ENCODE data around the gene TMEM145. TPM values are rescaled to one million over a fixed set of nuclear protein-coding genes. Genes with fewer than 3 reads are reported as not detected.

TMEM145 gene
- total RNA-seq, 1 experiment from 2014 or later = 1.2 TPM

DNA sequence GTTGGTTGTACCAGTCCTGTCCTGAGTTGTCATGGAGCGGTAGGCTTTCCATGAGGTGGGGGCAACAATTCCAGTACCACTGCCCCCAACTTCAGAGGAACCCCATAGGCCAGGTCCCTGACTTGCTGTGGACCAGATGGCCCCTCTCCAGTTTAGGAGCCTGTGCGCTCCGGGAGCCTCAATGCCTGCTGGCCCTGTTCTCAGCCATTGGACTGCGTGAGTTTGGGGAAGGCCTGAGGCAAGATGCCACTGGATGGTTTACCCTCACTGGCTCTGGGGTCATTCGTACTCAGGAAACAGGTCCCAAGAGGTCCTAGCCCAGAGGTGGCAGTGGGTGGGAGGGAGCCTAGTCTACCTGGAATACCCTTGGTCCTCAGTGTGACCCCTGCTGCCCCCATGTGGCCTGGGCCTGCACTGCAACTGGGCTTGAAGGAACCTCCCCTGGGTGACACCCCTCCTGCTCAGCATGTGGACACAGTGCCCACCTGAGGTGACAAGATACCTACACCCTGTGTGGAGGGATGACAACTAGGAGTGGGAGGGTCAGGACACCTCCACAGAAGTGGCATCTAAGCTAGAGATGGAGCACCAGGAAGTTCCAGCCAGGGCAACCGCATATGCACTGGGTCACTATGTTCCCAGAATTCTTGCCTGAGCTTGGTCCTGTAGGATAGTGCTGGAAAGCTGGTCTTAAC, 17.1 kb upstream of the TMEM145 start:
- Histone ChIP-seq H3K36me3 (ENCODE audit: low read depth) (no peaks in the 10 kb centered on the region), H3K4me2 (no peak overlapping the region), H3K9me2 (ENCODE audit: insufficient read depth) (no peaks in the 10 kb centered on the region), H3K9me3 (ENCODE audit: insufficient read depth, low read depth) (no peaks in the 10 kb centered on the region), H2AFZ (no peak overlapping the region), H4K20me1 (ENCODE audit: insufficient read depth) (no peaks in the 10 kb centered on the region), H3K4me1 (replicated peaks; ENCODE audit: insufficient read depth) (no peaks in the 10 kb centered on the region), H3K79me2 (ENCODE audit: low read depth) (peaks cover 4% of the 10 kb centered on the region; the same call in 1 of the 2 replicates), H3F3A (ENCODE audit: insufficient read depth, low read depth) (peaks cover 5% of the 10 kb centered on the region; the same call in 1 of the 2 replicates), H3K4me3 (no peak overlapping the region), H3K27me3 (ENCODE audit: insufficient read depth, low read depth) (no peaks in the 10 kb centered on the region), H3K27ac (no peak overlapping the region)
- no TSS peak for BruUV-seq (replicated peaks)
- TF ChIP-seq EZH2 (IDR thresholded peaks at IDR 0.05; ENCODE audit: low read depth) = no peak
- TF ChIP-seq, protein P1, sequence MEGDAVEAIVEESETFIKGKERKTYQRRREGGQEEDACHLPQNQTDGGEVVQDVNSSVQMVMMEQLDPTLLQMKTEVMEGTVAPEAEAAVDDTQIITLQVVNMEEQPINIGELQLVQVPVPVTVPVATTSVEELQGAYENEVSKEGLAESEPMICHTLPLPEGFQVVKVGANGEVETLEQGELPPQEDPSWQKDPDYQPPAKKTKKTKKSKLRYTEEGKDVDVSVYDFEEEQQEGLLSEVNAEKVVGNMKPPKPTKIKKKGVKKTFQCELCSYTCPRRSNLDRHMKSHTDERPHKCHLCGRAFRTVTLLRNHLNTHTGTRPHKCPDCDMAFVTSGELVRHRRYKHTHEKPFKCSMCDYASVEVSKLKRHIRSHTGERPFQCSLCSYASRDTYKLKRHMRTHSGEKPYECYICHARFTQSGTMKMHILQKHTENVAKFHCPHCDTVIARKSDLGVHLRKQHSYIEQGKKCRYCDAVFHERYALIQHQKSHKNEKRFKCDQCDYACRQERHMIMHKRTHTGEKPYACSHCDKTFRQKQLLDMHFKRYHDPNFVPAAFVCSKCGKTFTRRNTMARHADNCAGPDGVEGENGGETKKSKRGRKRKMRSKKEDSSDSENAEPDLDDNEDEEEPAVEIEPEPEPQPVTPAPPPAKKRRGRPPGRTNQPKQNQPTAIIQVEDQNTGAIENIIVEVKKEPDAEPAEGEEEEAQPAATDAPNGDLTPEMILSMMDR (conservative IDR thresholded peaks at IDR 0.05) = peak; percentile 95
- ChIA-PET CTCF (interaction anchor here (0.6 kb wide), 1 partner anchor 139 kb away, joined by 3 read pairs; no protein-coding TSS in a partner anchor), POLR2A (ENCODE audit: unreplicated experiment) (no interaction called here)
- DNase-seq = peak; percentile 58 to 86
- intact Hi-C loops (cut with micrococcal nuclease; ENCODE audit: unreplicated experiment) = loop anchor here (1.0 kb wide), 2 partner anchors 53 to 163 kb away; no protein-coding TSS in a partner anchor

DNA sequence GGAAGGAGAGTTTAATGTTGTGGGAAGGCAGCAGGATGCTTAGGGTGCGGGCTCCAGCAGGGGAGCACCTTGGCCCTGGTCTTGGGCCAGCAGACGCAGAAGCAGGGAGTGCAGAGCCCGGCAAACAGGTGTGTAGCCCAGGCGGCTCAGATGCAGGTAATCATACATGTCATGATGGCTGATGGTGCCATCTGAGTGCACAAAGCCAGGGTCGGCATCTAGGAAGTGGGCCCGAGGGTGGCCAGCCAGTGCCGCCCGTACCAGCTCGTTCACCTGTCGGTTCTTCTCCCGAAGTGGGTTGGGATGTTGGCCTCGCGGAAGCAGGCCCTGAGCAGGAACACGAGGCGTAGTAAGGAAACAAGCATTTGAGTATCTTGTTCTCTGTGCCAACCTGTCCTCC, 16.1 kb upstream of the TMEM145 start:
- Histone ChIP-seq H3K9me3 (ENCODE audit: insufficient read depth, low read depth) (no peaks in the 10 kb centered on the region), H3K4me1 (replicated peaks; ENCODE audit: insufficient read depth) (peaks cover 7% of the 10 kb centered on the region; the same call in 1 of the 2 replicates), H3K4me2 (no peak overlapping the region), H2AFZ (no peak overlapping the region), H3K27me3 (ENCODE audit: insufficient read depth, low read depth) (no peaks in the 10 kb centered on the region), H3K79me2 (ENCODE audit: low read depth) (peaks cover 12% of the 10 kb centered on the region), H3K36me3 (ENCODE audit: low read depth) (no peaks in the 10 kb centered on the region), H3K4me3 (no peak overlapping the region), H3K9me2 (ENCODE audit: insufficient read depth) (no peaks in the 10 kb centered on the region), H3F3A (ENCODE audit: insufficient read depth, low read depth) (peaks cover 5% of the 10 kb centered on the region; the same call in 1 of the 2 replicates), H4K20me1 (ENCODE audit: insufficient read depth) (no peaks in the 10 kb centered on the region), H3K27ac (no peak overlapping the region)
- no peak for DNase-seq
- ChIA-PET CTCF (interaction anchor here (0.7 kb wide), 1 partner anchor 52 kb away, joined by 3 read pairs; no protein-coding TSS in a partner anchor), POLR2A (ENCODE audit: unreplicated experiment) (no interaction called here)
- no TSS peak for BruUV-seq (replicated peaks)
- no peak for TF ChIP-seq EZH2 (IDR thresholded peaks at IDR 0.05; ENCODE audit: low read depth)
- TF ChIP-seq, protein P1 (conservative IDR thresholded peaks at IDR 0.05) = no peak
- intact Hi-C loops (cut with micrococcal nuclease; ENCODE audit: unreplicated experiment) = no loop called here

DNA sequence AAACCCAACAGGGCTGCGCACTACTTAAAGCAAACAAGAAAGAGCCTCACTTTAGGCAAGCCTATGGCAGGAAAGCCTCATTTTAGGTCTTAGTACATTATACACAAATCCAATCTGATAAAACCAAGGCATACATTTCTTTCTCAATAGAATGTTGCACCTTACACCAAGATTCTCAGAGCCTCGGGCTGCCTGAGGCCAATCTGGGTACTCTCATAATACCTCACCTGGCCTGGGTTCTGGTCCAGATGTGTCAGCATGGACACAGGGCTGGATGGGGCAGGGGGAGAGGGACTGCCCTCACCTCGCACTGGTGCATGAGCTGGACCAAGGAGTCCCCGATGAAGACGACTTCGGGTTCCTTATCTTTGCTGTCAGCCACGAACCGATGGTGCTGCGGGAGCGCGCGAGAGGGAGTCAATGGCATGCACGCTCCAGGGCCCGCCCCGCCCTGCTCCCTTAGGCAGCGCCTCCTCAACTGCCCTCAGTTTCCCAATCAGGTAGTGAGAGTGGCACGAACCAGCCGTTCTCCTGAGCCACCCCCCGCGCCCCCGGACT, 11.4 kb upstream of the TMEM145 start, which contains the start of gene PRR19:
TSS of gene PRR19 (plus strand) at position 487 of the 558 bp plus-strand sequence. CDS start 7,453 bp downstream, outside the sequence.
- ChIA-PET CTCF (interaction anchor here (0.7 kb wide), 1 partner anchor 140 kb away, joined by 3 read pairs; no protein-coding TSS in a partner anchor), POLR2A (ENCODE audit: unreplicated experiment) (interaction anchor here (0.6 kb wide), 1 partner anchor 61 kb away, joined by 7 read pairs; no protein-coding TSS in a partner anchor)
- peaks cover 5% of the 10 kb centered on the region; the same call in 1 of the 2 replicates for H3F3A ChIP-seq (ENCODE audit: insufficient read depth, low read depth)
- peak within 1 kb of the TSS; percentile 94 for H2AFZ ChIP-seq
- no peak within 1 kb of the TSS for H3K27ac ChIP-seq
- H4K20me1 ChIP-seq (ENCODE audit: insufficient read depth) = no peaks in the 10 kb centered on the region
- H3K9me3 ChIP-seq (ENCODE audit: insufficient read depth, low read depth) = no peaks in the 10 kb centered on the region
- H3K36me3 ChIP-seq (ENCODE audit: low read depth) = no peaks in the 10 kb centered on the region
- peaks cover 12% of the 10 kb centered on the region for H3K79me2 ChIP-seq (ENCODE audit: low read depth)
- H3K27me3 ChIP-seq (ENCODE audit: insufficient read depth, low read depth) = no peaks in the 10 kb centered on the region
- TF ChIP-seq, protein P1 (conservative IDR thresholded peaks at IDR 0.05) = no peak
- TF ChIP-seq EZH2 (IDR thresholded peaks at IDR 0.05; ENCODE audit: low read depth) = no peak
- no peaks in the 10 kb centered on the region for H3K9me2 ChIP-seq (ENCODE audit: insufficient read depth)
- H3K4me3 ChIP-seq = peak within 1 kb of the TSS; percentile 78
- H3K4me1 ChIP-seq (replicated peaks; ENCODE audit: insufficient read depth) = peaks cover 7% of the 10 kb centered on the region; the same call in 1 of the 2 replicates
- intact Hi-C loops (cut with micrococcal nuclease; ENCODE audit: unreplicated experiment) = loop anchor here (1.0 to 2.0 kb wide), 2 partner anchors 24 to 59 kb away; partner anchors contain the start of genes GSK3A and MEGF8
- DNase-seq = no peak
- TSS peak; percentile 54 for BruUV-seq (replicated peaks)
- peak within 1 kb of the TSS; percentile 92 for H3K4me2 ChIP-seq

Data from PC-9 (cell line).